PC-3 (cell line): ENCODE results near the gene APBA2. TPM values are rescaled to one million over a fixed set of nuclear protein-coding genes. Genes with fewer than 3 reads are reported as not detected.

Experiments used
- ATAC-seq: fragments of 200-7000 bp; cut with Tn5 transposase; 2 replicates; pipeline ENCODE4 v1.9.1; 2020; ENCODE audit warnings: mild to moderate bottlenecking, moderate library complexity
- BruUV-seq: library from RNA; stranded (reverse); fragments of 400-500 nt; replicated peaks from 2 replicates; lab custom pipeline; 2021; lab: Mats Ljungman, UMichigan
- CTCF ChIA-PET: fragments of 300-600 bp; sonication (Branson Sonifier 250); formaldehyde crosslinking; loops from one replicate; lab custom pipeline; 2022; ENCODE audit warnings: antibody characterized with exemption; lab: Charles Lee
- POLR2A ChIA-PET: fragments of 300-600 bp; sonication (Branson Sonifier 250); formaldehyde crosslinking; loops from one replicate; lab custom pipeline; 2022; ENCODE audit warnings: antibody characterized with exemption; ENCODE audit not compliant: unreplicated experiment; lab: Charles Lee
- DNase-seq: peaks from one replicate; pipeline ENCODE4 v3.0.0-alpha.2; 2015
- H2AFZ ChIP-seq: fragments of 300-600 bp; sonication (generic); 2 replicates; pipeline ENCODE4 v1.6.0; 2016; ENCODE audit warnings: antibody characterized with exemption, low read length
- H3F3A ChIP-seq: fragments of 300-600 bp; sonication (generic); one replicate; pipeline ENCODE4 v1.6.0; 2017; ENCODE audit warnings: antibody characterized with exemption, low read length, control low read depth, mild to moderate bottlenecking; ENCODE audit not compliant: unreplicated experiment
- H3K27ac ChIP-seq: fragments of 300-600 bp; sonication (generic); 2 replicates; pipeline ENCODE4 v1.5.1; 2016; ENCODE audit warnings: mild to moderate bottlenecking, low read length
- H3K27me3 ChIP-seq: fragments of 300-600 bp; sonication (generic); 2 replicates; pipeline ENCODE4 v1.6.1; 2016; ENCODE audit warnings: low read length, mixed read lengths
- H3K36me3 ChIP-seq: fragments of 300-600 bp; sonication (generic); 2 replicates; pipeline ENCODE4 v1.6.1; 2016; ENCODE audit warnings: low read depth, mixed run types, low read length, mixed read lengths
- H3K4me1 ChIP-seq: fragments of 300-600 bp; sonication (generic); 2 replicates; pipeline ENCODE4 v1.5.1; 2016; ENCODE audit warnings: low read length; ENCODE audit not compliant: insufficient read depth
- H3K4me2 ChIP-seq: fragments of 300-600 bp; sonication (generic); 2 replicates; pipeline ENCODE4 v1.6.0; 2016; ENCODE audit warnings: low read length
- H3K4me3 ChIP-seq: fragments of 300-600 bp; sonication (generic); 2 replicates; pipeline ENCODE4 v1.5.1; 2016; ENCODE audit warnings: mild to moderate bottlenecking, low read length, mixed read lengths
- H3K79me2 ChIP-seq: fragments of 300-600 bp; sonication (generic); 2 replicates; pipeline ENCODE4 v1.6.1; 2017; ENCODE audit warnings: low read length, mixed read lengths
- H3K9ac ChIP-seq: fragments of 300-600 bp; sonication (generic); 2 replicates; pipeline ENCODE4 v1.6.0; 2016; ENCODE audit warnings: mild to moderate bottlenecking, low read length
- H3K9me2 ChIP-seq: fragments of 300-600 bp; sonication (generic); replicated peaks from 2 replicates; pipeline ENCODE4 v1.6.1; 2016; ENCODE audit warnings: mixed run types, low read length, mixed read lengths
- H3K9me3 ChIP-seq: fragments of 300-600 bp; sonication (generic); 2 replicates; pipeline ENCODE4 v1.6.1; 2016; ENCODE audit warnings: low read length, mixed read lengths
- H4K20me1 ChIP-seq: fragments of 300-600 bp; sonication (generic); 2 replicates; pipeline ENCODE4 v1.6.1; 2016; ENCODE audit warnings: low read length, mixed read lengths
- CTCF ChIP-seq: fragments of 300-600 bp; sonication (generic); conservative IDR thresholded peaks from 2 replicates; pipeline ENCODE4 v1.5.1; 2017; ENCODE audit warnings: antibody characterized with exemption, low read depth, mild to moderate bottlenecking, low read length
- EZH2 ChIP-seq: fragments of 300-600 bp; sonication (generic); IDR thresholded peaks from one replicate; pipeline ENCODE4 v1.6.1; 2017; ENCODE audit warnings: antibody characterized with exemption, mild to moderate bottlenecking, low read length; ENCODE audit not compliant: unreplicated experiment
- EZH2phosphoT487 ChIP-seq: fragments of 300-600 bp; sonication (generic); IDR thresholded peaks from 2 replicates; pipeline ENCODE4 v1.6.1; 2018; ENCODE audit warnings: mild to moderate bottlenecking, antibody characterized with exemption, low read length, borderline replicate concordance
- intact Hi-C: fragments of 100-400 bp; cut with micrococcal nuclease; formaldehyde crosslinking; loops from 2 replicates; pipeline ENCODE4 v1.9.0; 2023
- total RNA-seq: library from RNA; depleted of rRNA; stranded (reverse); fragments of >200 nt; gene quantifications from 2 replicates; pipeline ENCODE4 v1.2.3, GENCODE V29; 2014

Gene APBA2
- total RNA-seq, 1 experiment from 2014 or later, result 61.7 TPM

GRCh38 chr15:28946803-28947202 lies 61.0 kb downstream of the APBA2 start:
- Histone ChIP-seq H3K9ac (no peak overlapping the region), H3K27ac (no peak overlapping the region), H3K4me1 (no peaks in the 10 kb centered on the region), H3K9me3 (no peaks in the 10 kb centered on the region), H4K20me1 (no peaks in the 10 kb centered on the region), H3K27me3 (no peaks in the 10 kb centered on the region), H3K4me2 (no peak overlapping the region), H3F3A (no peaks in the 10 kb centered on the region), H3K36me3 (no peaks in the 10 kb centered on the region), H3K4me3 (no peak overlapping the region), H2AFZ (no peak overlapping the region), H3K9me2 (no peaks in the 10 kb centered on the region), H3K79me2 (no peaks in the 10 kb centered on the region)
- TF ChIP-seq EZH2phosphoT487 (no peak), CTCF (no peak), EZH2 (no peak)
- POLR2A ChIA-PET, result no interaction called here
- no peak for DNase-seq
- BruUV-seq, result no TSS peak
- ATAC-seq, result no peak
- CTCF ChIA-PET, result no interaction called here
- intact Hi-C loops, result no loop called here

GRCh38 chr15:28947221-28947674 lies 61.5 kb downstream of the APBA2 start:
- Histone ChIP-seq H3K27ac (no peak overlapping the region), H3K4me1 (no peaks in the 10 kb centered on the region), H3K9me2 (no peaks in the 10 kb centered on the region), H3K36me3 (no peaks in the 10 kb centered on the region), H2AFZ (no peak overlapping the region), H3K9ac (no peak overlapping the region), H4K20me1 (no peaks in the 10 kb centered on the region), H3K4me3 (no peak overlapping the region), H3F3A (no peaks in the 10 kb centered on the region), H3K27me3 (no peaks in the 10 kb centered on the region), H3K79me2 (no peaks in the 10 kb centered on the region), H3K9me3 (no peaks in the 10 kb centered on the region), H3K4me2 (no peak overlapping the region)
- BruUV-seq, result no TSS peak
- no peak for ATAC-seq
- no peak for DNase-seq
- POLR2A ChIA-PET, result no interaction called here
- TF ChIP-seq CTCF (no peak), EZH2 (no peak), EZH2phosphoT487 (no peak)
- intact Hi-C loops, result no loop called here
- CTCF ChIA-PET, result no interaction called here

GRCh38 chr15:28948036-28948435 lies 62.3 kb downstream of the APBA2 start:
- no peaks in the 10 kb centered on the region for H3K79me2 ChIP-seq
- no peak overlapping the region for H3K4me2 ChIP-seq
- H3K27me3 ChIP-seq, result no peaks in the 10 kb centered on the region
- POLR2A ChIA-PET, result no interaction called here
- no peaks in the 10 kb centered on the region for H3F3A ChIP-seq
- H3K4me3 ChIP-seq, result no peak overlapping the region
- no peaks in the 10 kb centered on the region for H3K9me3 ChIP-seq
- intact Hi-C loops, result no loop called here
- no peaks in the 10 kb centered on the region for H3K4me1 ChIP-seq
- no peaks in the 10 kb centered on the region for H4K20me1 ChIP-seq
- BruUV-seq, result no TSS peak
- no peaks in the 10 kb centered on the region for H3K9me2 ChIP-seq
- no peak overlapping the region for H2AFZ ChIP-seq
- no peaks in the 10 kb centered on the region for H3K36me3 ChIP-seq
- CTCF ChIA-PET, result no interaction called here
- H3K9ac ChIP-seq, result no peak overlapping the region
- ATAC-seq, result no peak
- no peak for TF ChIP-seq EZH2phosphoT487
- no peak for DNase-seq
- H3K27ac ChIP-seq, result no peak overlapping the region
